KMS-11 (cell line): ENCODE data around the gene RFWD3.

Experiments
- H2AFZ ChIP-seq: fragments of 200-600 bp; sonication (generic); 2 replicates; pipeline ENCODE4 v1.6.1; 2016; ENCODE audit warnings: antibody characterized with exemption, mixed run types, low read depth
- H3K27ac ChIP-seq: fragments of 200-600 bp; sonication (generic); 2 replicates; pipeline ENCODE4 v1.6.1; 2016; ENCODE audit warnings: mild to moderate bottlenecking, mixed run types
- H3K27me3 ChIP-seq: fragments of 200-600 bp; sonication (generic); 2 replicates; pipeline ENCODE4 v1.6.1; 2017; ENCODE audit warnings: mild to moderate bottlenecking, low read depth, mixed run types, moderate library complexity; ENCODE audit not compliant: insufficient read depth
- H3K36me3 ChIP-seq: fragments of 200-600 bp; sonication (generic); 2 replicates; pipeline ENCODE4 v1.6.1; 2017; ENCODE audit warnings: mild to moderate bottlenecking, mixed run types; ENCODE audit not compliant: insufficient read depth
- H3K4me1 ChIP-seq: fragments of 200-600 bp; sonication (generic); 2 replicates; pipeline ENCODE4 v1.6.1; 2016; ENCODE audit warnings: mild to moderate bottlenecking, low read depth, mixed run types; ENCODE audit not compliant: poor library complexity, severe bottlenecking
- H3K4me2 ChIP-seq: fragments of 200-600 bp; sonication (generic); 2 replicates; pipeline ENCODE4 v1.7.0; 2016; ENCODE audit warnings: mild to moderate bottlenecking, mixed run types
- H3K4me3 ChIP-seq: fragments of 200-600 bp; sonication (generic); IDR thresholded peaks from 2 replicates; pipeline ENCODE4 v1.6.1; 2017; ENCODE audit warnings: low read depth, low read length, mixed read lengths; ENCODE audit not compliant: insufficient read depth
- H3K79me2 ChIP-seq: fragments of 200-600 bp; sonication (generic); 2 replicates; pipeline ENCODE4 v1.6.1; 2016; ENCODE audit warnings: low read depth, mixed run types; ENCODE audit not compliant: insufficient read depth
- H3K9ac ChIP-seq: fragments of 200-600 bp; sonication (generic); 2 replicates; pipeline ENCODE4 v1.6.1; 2016; ENCODE audit warnings: mild to moderate bottlenecking, mixed run types
- H4K20me1 ChIP-seq: fragments of 200-600 bp; sonication (generic); 2 replicates; pipeline ENCODE4 v1.6.1; 2016; ENCODE audit warnings: mild to moderate bottlenecking, mixed run types; ENCODE audit not compliant: insufficient read depth
- CTCF ChIP-seq: fragments of 200-600 bp; sonication (generic); conservative IDR thresholded peaks from 2 replicates; pipeline ENCODE4 v1.6.1; 2017; ENCODE audit warnings: low read depth, mild to moderate bottlenecking, antibody characterized with exemption, low read length, moderate library complexity, mixed read lengths

RFWD3 gene

GRCh38 chr16:74649839-74650504 lies 16.7 kb downstream of the RFWD3 start:
- Histone ChIP-seq H3K79me2 (peaks cover 49% of the 10 kb centered on the region; the same call in 1 of the 2 replicates), H3K36me3 (peaks cover 6% of the 10 kb centered on the region), H3K4me1 (peaks cover 15% of the 10 kb centered on the region), H3K27me3 (no peaks in the 10 kb centered on the region), H2AFZ (no peak overlapping the region), H3K27ac (no peak overlapping the region), H3K4me2 (no peak overlapping the region), H3K4me3 (no peak overlapping the region), H4K20me1 (peaks cover 8% of the 10 kb centered on the region; the same call in 1 of the 2 replicates), H3K9ac (no peak overlapping the region)
- no peak for TF ChIP-seq CTCF

GRCh38 chr16:74641969-74642368 lies 24.7 kb downstream of the RFWD3 start:
- Histone ChIP-seq H3K4me1 (no peaks in the 10 kb centered on the region), H2AFZ (no peak overlapping the region), H3K9ac (no peak overlapping the region), H3K4me3 (no peak overlapping the region), H3K4me2 (no peak overlapping the region), H3K36me3 (peaks cover 4% of the 10 kb centered on the region), H4K20me1 (no peaks in the 10 kb centered on the region), H3K27ac (no peak overlapping the region), H3K79me2 (no peaks in the 10 kb centered on the region; the same call in 1 of the 2 replicates), H3K27me3 (no peaks in the 10 kb centered on the region)
- TF ChIP-seq CTCF = no peak

GRCh38 chr16:74637742-74638453 lies 28.8 kb downstream of the RFWD3 start:
- Histone ChIP-seq H3K4me3 (no peak overlapping the region), H4K20me1 (no peaks in the 10 kb centered on the region), H3K27ac (no peak overlapping the region), H3K79me2 (no peaks in the 10 kb centered on the region; the same call in 1 of the 2 replicates), H3K9ac (no peak overlapping the region), H3K36me3 (no peaks in the 10 kb centered on the region; the same call in 1 of the 2 replicates), H3K4me1 (no peaks in the 10 kb centered on the region), H3K27me3 (no peaks in the 10 kb centered on the region), H3K4me2 (no peak overlapping the region), H2AFZ (no peak overlapping the region)
- TF ChIP-seq CTCF = no peak

GRCh38 chr16:74635303-74635702 lies 31.4 kb downstream of the RFWD3 start:
- no peak for TF ChIP-seq CTCF
- Histone ChIP-seq H3K4me1 (no peaks in the 10 kb centered on the region), H2AFZ (no peak overlapping the region), H3K4me3 (no peak overlapping the region), H3K36me3 (peaks cover 18% of the 10 kb centered on the region; the same call in 1 of the 2 replicates), H3K79me2 (no peaks in the 10 kb centered on the region; the same call in 1 of the 2 replicates), H4K20me1 (no peaks in the 10 kb centered on the region), H3K27me3 (no peaks in the 10 kb centered on the region), H3K4me2 (no peak overlapping the region), H3K27ac (no peak overlapping the region), H3K9ac (no peak overlapping the region)
